Measurements from ENCODE around the gene RAD51B.

GRCh38 chr14:68649476-68650189 is 830.1 kb downstream of the RAD51B start:
- TF ChIP-seq, protein P1, sequence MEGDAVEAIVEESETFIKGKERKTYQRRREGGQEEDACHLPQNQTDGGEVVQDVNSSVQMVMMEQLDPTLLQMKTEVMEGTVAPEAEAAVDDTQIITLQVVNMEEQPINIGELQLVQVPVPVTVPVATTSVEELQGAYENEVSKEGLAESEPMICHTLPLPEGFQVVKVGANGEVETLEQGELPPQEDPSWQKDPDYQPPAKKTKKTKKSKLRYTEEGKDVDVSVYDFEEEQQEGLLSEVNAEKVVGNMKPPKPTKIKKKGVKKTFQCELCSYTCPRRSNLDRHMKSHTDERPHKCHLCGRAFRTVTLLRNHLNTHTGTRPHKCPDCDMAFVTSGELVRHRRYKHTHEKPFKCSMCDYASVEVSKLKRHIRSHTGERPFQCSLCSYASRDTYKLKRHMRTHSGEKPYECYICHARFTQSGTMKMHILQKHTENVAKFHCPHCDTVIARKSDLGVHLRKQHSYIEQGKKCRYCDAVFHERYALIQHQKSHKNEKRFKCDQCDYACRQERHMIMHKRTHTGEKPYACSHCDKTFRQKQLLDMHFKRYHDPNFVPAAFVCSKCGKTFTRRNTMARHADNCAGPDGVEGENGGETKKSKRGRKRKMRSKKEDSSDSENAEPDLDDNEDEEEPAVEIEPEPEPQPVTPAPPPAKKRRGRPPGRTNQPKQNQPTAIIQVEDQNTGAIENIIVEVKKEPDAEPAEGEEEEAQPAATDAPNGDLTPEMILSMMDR (optimal IDR thresholded peaks at IDR 0.05 in 1 of 3, IDR thresholded peaks at IDR 0.05 in 1 of 3, conservative IDR thresholded peaks at IDR 0.05 in 1 of 3; ENCODE audit: extremely low read depth in 1 of 3, insufficient read depth in 2 of 3, low read length in 3 of 3): no peak
- no peak for TF ChIP-seq EZH2 (IDR thresholded peaks at IDR 0.05; ENCODE audit: low read length)

Data from keratinocyte (primary cell).